SK-N-SH treated with all-trans-retinoic acid at 6 μM for 48 hours (cell line): Measurements from ENCODE around the gene KEAP1.

ENCODE experiments used
- ATAC-seq: fragments of 200-7000 bp; cut with Tn5 transposase; 3 replicates; pipeline ENCODE4 v1.9.1; 2020; ENCODE audit warnings: mild to moderate bottlenecking, moderate library complexity
- ARNTL ChIP-seq: fragments of 450-650 bp; formaldehyde crosslinking; IDR thresholded peaks from 2 replicates; pipeline ENCODE4 v1.5.0; 2020; ENCODE audit warnings: low read depth, mild to moderate bottlenecking, moderate library complexity, borderline replicate concordance
- BACH2 ChIP-seq: fragments of 250-450 bp; sonication (Bioruptor Pico); IDR thresholded peaks from 2 replicates; pipeline ENCODE4 v1.9.0; 2021; ENCODE audit warnings: mild to moderate bottlenecking, borderline replicate concordance
- CSDC2 ChIP-seq: fragments of 250-450 bp; sonication (Bioruptor Pico); IDR thresholded peaks from 2 replicates; pipeline ENCODE4 v1.5.0; 2020; ENCODE audit warnings: mild to moderate bottlenecking, moderate library complexity
- ESRRG ChIP-seq: fragments of 250-450 bp; sonication (Bioruptor Pico); IDR thresholded peaks from 2 replicates; pipeline ENCODE4 v1.6.1; 2021; ENCODE audit warnings: mild to moderate bottlenecking
- PPARA ChIP-seq: fragments of 250-450 bp; sonication (Bioruptor Pico); IDR thresholded peaks from 2 replicates; pipeline ENCODE4 v1.5.0; 2020; ENCODE audit warnings: mild to moderate bottlenecking, borderline replicate concordance
- RARB ChIP-seq: fragments of 250-450 bp; sonication (Bioruptor Pico); IDR thresholded peaks from 2 replicates; pipeline ENCODE4 v1.8.0; 2021; ENCODE audit warnings: mild to moderate bottlenecking, moderate library complexity
- SNAI2 ChIP-seq: fragments of 250-450 bp; sonication (Bioruptor Pico); IDR thresholded peaks from 2 replicates; pipeline ENCODE4 v1.5.0; 2020; ENCODE audit warnings: mild to moderate bottlenecking, moderate library complexity
- TOX ChIP-seq: fragments of 250-450 bp; sonication (Bioruptor Pico); IDR thresholded peaks from 2 replicates; pipeline ENCODE4 v1.8.0; 2021; ENCODE audit warnings: mild to moderate bottlenecking, moderate library complexity, borderline replicate concordance
- ZFP3 ChIP-seq: fragments of 250-450 bp; sonication (Bioruptor Pico); IDR thresholded peaks from 2 replicates; pipeline ENCODE4 v1.5.0; 2020; ENCODE audit warnings: mild to moderate bottlenecking, moderate library complexity
- ZFP30 ChIP-seq: fragments of 450-650 bp; formaldehyde crosslinking; IDR thresholded peaks from 2 replicates; pipeline ENCODE4 v1.5.0; 2022; ENCODE audit warnings: mild to moderate bottlenecking, moderate library complexity
- ZNF70 ChIP-seq: fragments of 450-650 bp; formaldehyde crosslinking; IDR thresholded peaks from 2 replicates; pipeline ENCODE4 v1.5.0; 2020; ENCODE audit warnings: mild to moderate bottlenecking, moderate library complexity
- ZNF8 ChIP-seq: fragments of 450-650 bp; formaldehyde crosslinking; IDR thresholded peaks from 2 replicates; pipeline ENCODE4 v1.5.0; 2020; ENCODE audit warnings: mild to moderate bottlenecking, moderate library complexity
- TF ChIP-seq, protein P1 (sequence below): fragments of 250-450 bp; sonication (Bioruptor Pico); IDR thresholded peaks from 2 replicates; pipeline ENCODE4 v1.8.0; 2020; ENCODE audit warnings: mild to moderate bottlenecking, moderate library complexity, borderline replicate concordance
- TF ChIP-seq, protein P2 (sequence below): fragments of 250-450 bp; sonication (Bioruptor Pico); IDR thresholded peaks from 2 replicates; pipeline ENCODE4 v1.5.1; 2021; ENCODE audit warnings: mild to moderate bottlenecking, moderate library complexity
- TF ChIP-seq, protein P3 (sequence below): fragments of 250-450 bp; sonication (Bioruptor Pico); IDR thresholded peaks from 2 replicates; pipeline ENCODE4 v1.5.0; 2020; ENCODE audit warnings: mild to moderate bottlenecking, moderate library complexity
- TF ChIP-seq, protein P4 (sequence below): fragments of 250-450 bp; sonication (Bioruptor Pico); IDR thresholded peaks from 2 replicates; pipeline ENCODE4 v1.8.0; 2021; ENCODE audit warnings: low read depth, mild to moderate bottlenecking, moderate library complexity, borderline replicate concordance
- TF ChIP-seq, protein P5 (sequence below): fragments of 250-450 bp; sonication (Bioruptor Pico); IDR thresholded peaks from 2 replicates; pipeline ENCODE4 v1.5.1; 2020; ENCODE audit warnings: low read depth, mild to moderate bottlenecking, moderate library complexity

KEAP1 gene

GRCh38 chr19:10450853-10451609 lies 52.1 kb downstream of the KEAP1 start:
- peak; percentile 51 for ATAC-seq

DNA sequence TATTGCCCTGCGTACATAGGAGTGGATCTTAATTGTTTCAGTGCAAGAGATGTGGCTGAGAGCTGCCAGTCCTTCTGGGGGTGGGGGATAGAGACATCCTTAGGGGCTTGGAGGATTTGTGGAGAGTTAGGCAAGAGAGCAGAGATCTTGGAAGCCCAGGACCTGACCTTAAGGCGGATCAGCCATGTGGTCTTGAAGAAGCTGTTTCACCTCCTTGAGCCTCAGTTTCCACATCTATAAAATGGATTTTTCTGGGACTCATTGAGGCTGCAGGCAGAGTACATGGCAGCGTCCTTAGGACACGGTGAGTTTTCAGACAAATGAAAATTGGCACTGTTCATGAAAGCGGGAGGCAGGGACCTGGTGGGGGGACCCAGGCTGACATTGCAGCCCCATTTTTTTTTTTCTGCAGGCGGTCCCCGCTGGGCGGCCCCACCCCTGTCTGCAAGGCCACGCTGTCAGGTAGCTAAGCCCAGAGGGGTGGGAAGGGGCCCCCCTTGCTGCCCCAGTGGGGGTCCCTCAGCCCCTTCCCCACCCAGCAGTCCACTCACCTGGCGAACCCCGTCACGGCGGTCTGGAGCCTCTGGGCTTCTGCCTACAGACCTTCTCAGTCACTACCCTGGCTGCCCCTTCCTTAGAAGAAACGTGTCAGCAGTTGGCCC lies 52.8 kb downstream of the KEAP1 start:
- TF ChIP-seq ZNF70 (CRISPR knock-in tag) (no peak), SNAI2 (CRISPR knock-in tag) (no peak), TOX (no peak), ARNTL (CRISPR knock-in tag) (no peak), BACH2 (no peak), CSDC2 (CRISPR knock-in tag) (no peak), ZFP3 (CRISPR knock-in tag) (no peak)
- TF ChIP-seq, protein P1, sequence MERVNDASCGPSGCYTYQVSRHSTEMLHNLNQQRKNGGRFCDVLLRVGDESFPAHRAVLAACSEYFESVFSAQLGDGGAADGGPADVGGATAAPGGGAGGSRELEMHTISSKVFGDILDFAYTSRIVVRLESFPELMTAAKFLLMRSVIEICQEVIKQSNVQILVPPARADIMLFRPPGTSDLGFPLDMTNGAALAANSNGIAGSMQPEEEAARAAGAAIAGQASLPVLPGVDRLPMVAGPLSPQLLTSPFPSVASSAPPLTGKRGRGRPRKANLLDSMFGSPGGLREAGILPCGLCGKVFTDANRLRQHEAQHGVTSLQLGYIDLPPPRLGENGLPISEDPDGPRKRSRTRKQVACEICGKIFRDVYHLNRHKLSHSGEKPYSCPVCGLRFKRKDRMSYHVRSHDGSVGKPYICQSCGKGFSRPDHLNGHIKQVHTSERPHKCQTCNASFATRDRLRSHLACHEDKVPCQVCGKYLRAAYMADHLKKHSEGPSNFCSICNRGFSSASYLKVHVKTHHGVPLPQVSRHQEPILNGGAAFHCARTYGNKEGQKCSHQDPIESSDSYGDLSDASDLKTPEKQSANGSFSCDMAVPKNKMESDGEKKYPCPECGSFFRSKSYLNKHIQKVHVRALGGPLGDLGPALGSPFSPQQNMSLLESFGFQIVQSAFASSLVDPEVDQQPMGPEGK (CRISPR knock-in tag): no peak
- TF ChIP-seq, protein P2, sequence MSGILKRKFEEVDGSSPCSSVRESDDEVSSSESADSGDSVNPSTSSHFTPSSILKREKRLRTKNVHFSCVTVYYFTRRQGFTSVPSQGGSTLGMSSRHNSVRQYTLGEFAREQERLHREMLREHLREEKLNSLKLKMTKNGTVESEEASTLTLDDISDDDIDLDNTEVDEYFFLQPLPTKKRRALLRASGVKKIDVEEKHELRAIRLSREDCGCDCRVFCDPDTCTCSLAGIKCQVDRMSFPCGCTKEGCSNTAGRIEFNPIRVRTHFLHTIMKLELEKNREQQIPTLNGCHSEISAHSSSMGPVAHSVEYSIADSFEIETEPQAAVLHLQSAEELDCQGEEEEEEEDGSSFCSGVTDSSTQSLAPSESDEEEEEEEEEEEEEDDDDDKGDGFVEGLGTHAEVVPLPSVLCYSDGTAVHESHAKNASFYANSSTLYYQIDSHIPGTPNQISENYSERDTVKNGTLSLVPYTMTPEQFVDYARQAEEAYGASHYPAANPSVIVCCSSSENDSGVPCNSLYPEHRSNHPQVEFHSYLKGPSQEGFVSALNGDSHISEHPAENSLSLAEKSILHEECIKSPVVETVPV: no peak
- TF ChIP-seq, protein P3, sequence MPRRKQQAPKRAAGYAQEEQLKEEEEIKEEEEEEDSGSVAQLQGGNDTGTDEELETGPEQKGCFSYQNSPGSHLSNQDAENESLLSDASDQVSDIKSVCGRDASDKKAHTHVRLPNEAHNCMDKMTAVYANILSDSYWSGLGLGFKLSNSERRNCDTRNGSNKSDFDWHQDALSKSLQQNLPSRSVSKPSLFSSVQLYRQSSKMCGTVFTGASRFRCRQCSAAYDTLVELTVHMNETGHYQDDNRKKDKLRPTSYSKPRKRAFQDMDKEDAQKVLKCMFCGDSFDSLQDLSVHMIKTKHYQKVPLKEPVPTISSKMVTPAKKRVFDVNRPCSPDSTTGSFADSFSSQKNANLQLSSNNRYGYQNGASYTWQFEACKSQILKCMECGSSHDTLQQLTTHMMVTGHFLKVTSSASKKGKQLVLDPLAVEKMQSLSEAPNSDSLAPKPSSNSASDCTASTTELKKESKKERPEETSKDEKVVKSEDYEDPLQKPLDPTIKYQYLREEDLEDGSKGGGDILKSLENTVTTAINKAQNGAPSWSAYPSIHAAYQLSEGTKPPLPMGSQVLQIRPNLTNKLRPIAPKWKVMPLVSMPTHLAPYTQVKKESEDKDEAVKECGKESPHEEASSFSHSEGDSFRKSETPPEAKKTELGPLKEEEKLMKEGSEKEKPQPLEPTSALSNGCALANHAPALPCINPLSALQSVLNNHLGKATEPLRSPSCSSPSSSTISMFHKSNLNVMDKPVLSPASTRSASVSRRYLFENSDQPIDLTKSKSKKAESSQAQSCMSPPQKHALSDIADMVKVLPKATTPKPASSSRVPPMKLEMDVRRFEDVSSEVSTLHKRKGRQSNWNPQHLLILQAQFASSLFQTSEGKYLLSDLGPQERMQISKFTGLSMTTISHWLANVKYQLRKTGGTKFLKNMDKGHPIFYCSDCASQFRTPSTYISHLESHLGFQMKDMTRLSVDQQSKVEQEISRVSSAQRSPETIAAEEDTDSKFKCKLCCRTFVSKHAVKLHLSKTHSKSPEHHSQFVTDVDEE: no peak
- TF ChIP-seq, protein P4, sequence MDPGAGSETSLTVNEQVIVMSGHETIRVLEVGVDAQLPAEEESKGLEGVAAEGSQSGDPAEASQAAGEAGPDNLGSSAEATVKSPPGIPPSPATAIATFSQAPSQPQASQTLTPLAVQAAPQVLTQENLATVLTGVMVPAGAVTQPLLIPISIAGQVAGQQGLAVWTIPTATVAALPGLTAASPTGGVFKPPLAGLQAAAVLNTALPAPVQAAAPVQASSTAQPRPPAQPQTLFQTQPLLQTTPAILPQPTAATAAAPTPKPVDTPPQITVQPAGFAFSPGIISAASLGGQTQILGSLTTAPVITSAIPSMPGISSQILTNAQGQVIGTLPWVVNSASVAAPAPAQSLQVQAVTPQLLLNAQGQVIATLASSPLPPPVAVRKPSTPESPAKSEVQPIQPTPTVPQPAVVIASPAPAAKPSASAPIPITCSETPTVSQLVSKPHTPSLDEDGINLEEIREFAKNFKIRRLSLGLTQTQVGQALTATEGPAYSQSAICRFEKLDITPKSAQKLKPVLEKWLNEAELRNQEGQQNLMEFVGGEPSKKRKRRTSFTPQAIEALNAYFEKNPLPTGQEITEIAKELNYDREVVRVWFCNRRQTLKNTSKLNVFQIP (CRISPR knock-in tag): no peak
- no peak for ATAC-seq

More at GRCh38 chr19:10450853-10451609, 52.1 kb downstream of the KEAP1 start:
- no peak for TF ChIP-seq ESRRG
- no peak for TF ChIP-seq TOX
- no peak for TF ChIP-seq RARB (CRISPR knock-in tag)
- TF ChIP-seq ARNTL (CRISPR knock-in tag): no peak
- TF ChIP-seq, protein P5, sequence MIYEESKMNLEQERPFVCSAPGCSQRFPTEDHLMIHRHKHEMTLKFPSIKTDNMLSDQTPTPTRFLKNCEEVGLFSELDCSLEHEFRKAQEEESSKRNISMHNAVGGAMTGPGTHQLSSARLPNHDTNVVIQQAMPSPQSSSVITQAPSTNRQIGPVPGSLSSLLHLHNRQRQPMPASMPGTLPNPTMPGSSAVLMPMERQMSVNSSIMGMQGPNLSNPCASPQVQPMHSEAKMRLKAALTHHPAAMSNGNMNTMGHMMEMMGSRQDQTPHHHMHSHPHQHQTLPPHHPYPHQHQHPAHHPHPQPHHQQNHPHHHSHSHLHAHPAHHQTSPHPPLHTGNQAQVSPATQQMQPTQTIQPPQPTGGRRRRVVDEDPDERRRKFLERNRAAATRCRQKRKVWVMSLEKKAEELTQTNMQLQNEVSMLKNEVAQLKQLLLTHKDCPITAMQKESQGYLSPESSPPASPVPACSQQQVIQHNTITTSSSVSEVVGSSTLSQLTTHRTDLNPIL (CRISPR knock-in tag): no peak
- TF ChIP-seq, protein P1 (CRISPR knock-in tag): no peak
- TF ChIP-seq PPARA (CRISPR knock-in tag): no peak
- TF ChIP-seq, protein P4 (CRISPR knock-in tag): no peak
- TF ChIP-seq ZNF70 (CRISPR knock-in tag): no peak
- no peak for TF ChIP-seq ZNF8 (CRISPR knock-in tag)
- no peak for TF ChIP-seq ZFP30 (CRISPR knock-in tag)
